Hematopoietic multipotent progenitor cell treated with erythropoietin and hydrocortisone succinate and interleukin-3 and kit ligand, for 15 days (in vitro differentiated cells): ENCODE results near the gene MUC20.
A peak's percentile ranks its signal among the peaks of the same experiment; 100 is the strongest.
"Not testable (repeated sequence)": the region's sequence is repeated elsewhere in the genome, so short reads cannot be mapped to it uniquely, and the experiment has no call there.

Source experiments
- DNase-seq: peaks from one replicate; pipeline ENCODE4 v3.0.0-alpha.2; 2015; ENCODE audit warnings: low spot score

The MUC20 gene, protein sequence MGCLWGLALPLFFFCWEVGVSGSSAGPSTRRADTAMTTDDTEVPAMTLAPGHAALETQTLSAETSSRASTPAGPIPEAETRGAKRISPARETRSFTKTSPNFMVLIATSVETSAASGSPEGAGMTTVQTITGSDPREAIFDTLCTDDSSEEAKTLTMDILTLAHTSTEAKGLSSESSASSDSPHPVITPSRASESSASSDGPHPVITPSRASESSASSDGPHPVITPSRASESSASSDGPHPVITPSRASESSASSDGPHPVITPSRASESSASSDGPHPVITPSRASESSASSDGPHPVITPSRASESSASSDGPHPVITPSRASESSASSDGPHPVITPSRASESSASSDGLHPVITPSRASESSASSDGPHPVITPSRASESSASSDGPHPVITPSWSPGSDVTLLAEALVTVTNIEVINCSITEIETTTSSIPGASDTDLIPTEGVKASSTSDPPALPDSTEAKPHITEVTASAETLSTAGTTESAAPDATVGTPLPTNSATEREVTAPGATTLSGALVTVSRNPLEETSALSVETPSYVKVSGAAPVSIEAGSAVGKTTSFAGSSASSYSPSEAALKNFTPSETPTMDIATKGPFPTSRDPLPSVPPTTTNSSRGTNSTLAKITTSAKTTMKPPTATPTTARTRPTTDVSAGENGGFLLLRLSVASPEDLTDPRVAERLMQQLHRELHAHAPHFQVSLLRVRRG

GRCh38 chr3:195720831-195721506 is at the start of gene MUC20:
Gene MUC20, plus strand, starts transcription at chr3:195720978. Its CDS starts 30 bp downstream, at chr3:195721008.
- not testable (repeated sequence) for DNase-seq

DNA sequence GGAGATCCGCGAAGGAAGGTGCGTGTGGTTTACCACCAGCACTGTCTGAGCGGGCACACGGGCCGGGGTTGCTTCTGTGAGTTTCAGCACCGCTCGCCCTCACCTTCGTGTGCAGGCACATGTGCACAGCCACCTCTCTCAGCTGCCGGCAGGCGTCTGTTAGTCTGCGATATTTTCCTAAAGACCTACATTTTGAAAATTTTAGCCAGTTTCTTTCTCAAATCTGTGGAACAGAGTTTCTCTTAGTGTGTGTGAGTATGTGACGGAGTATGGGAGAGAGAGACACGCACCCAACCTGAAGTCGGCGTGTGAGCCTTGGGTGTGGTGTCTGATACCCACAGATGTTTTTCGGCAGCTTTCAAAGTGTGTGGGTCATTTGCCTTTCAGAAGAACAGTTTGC is 49.5 kb upstream of the MUC20 start:
- not testable (repeated sequence) for DNase-seq

- DNase-seq, result not testable (repeated sequence)
Observed at GRCh38 chr3:195673711-195674110, 47.1 kb upstream of the MUC20 start.

- not testable (repeated sequence) for DNase-seq
Observed at GRCh38 chr3:195678391-195679015, 42.3 kb upstream of the MUC20 start.

DNA sequence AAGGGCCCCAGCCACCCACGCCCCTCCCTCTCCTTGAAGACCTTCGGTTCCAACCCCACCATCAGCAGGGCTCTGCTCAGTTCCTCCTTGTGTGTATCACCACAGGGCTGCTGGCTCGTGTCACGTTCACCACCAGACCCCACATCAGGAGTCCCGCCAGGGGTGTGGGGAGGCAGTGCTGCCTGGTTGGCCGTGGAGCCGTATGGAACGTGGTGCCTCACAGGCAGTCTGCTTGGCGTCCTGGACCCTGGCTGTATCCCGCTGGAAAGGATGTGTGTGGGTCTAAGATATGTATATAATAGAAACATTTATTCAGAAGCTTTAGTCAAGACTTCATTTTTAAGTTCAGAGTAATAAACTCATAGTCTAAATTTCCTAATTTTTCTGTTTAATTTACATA is 40.1 kb upstream of the MUC20 start:
- DNase-seq, result not testable (repeated sequence)

DNA sequence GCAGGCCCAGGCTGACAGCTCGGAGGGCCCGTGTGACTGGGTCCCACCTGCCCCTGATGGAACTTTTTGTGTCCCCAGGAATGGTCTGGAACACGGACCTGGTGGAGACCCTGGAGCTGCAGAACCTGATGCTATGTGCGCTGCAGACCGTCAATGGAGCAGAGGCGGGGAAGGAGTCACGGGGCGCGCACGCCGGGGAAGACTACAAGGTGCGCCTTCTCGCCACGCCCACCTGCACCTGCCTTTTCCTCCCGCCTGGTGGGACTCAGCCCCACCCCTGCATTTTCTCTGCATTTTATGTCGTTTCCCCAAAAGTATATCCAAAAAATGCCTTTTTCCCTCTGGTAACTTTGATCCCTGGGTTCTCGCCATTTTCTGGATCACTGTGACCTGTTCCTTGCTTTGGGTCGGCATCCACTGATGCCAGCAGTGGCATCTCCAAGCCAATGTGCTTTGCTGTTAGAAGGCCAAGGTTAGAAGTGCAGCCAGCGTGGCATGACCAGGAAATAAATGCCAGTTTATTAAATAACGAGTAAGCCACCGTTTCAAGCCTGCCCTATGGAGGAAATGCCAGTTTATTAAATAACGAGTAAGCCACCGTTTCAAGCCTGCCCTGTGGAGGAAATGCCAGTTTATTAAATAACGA is 39.2 kb upstream of the MUC20 start:
- not testable (repeated sequence) for DNase-seq

GRCh38 chr3:195682104-195682742 is 38.6 kb upstream of the MUC20 start:
- not testable (repeated sequence) for DNase-seq

GRCh38 chr3:195683722-195684526 is 36.9 kb upstream of the MUC20 start:
- not testable (repeated sequence) for DNase-seq

GRCh38 chr3:195684527-195685257 is 36.1 kb upstream of the MUC20 start:
- DNase-seq, result not testable (repeated sequence)

GRCh38 chr3:195686537-195687208 is 34.1 kb upstream of the MUC20 start:
- not testable (repeated sequence) for DNase-seq

DNA sequence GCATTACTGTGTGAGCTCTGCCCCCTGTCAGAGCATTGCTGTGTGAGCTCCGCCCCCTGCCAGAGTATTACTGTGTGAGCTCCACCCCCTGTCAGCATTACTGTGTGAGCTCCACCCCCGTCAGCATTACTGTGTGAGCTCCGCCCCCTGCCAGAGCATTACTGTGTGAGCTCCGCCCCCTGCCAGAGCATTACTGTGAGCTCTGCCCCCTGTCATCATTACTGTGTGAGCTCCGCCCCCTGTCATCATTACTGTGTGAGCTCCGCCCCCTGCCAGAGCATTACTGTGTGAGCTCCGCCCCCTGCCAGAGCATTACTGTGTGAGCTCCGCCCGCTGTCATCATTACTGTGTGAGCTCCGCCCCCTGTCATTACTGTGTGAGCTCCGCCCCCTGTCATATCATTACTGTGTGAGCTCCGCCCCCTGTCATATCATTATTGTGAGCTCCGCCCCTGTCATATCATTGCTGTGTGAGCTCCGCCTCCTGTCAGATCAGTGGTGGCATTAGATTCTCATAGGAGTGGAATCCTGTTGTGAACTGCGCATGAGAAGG is 33.5 kb upstream of the MUC20 start:
- peak; percentile 86 for DNase-seq

- DNase-seq, result not testable (repeated sequence)
Observed at GRCh38 chr3:195688471-195689183, 32.2 kb upstream of the MUC20 start.

DNA sequence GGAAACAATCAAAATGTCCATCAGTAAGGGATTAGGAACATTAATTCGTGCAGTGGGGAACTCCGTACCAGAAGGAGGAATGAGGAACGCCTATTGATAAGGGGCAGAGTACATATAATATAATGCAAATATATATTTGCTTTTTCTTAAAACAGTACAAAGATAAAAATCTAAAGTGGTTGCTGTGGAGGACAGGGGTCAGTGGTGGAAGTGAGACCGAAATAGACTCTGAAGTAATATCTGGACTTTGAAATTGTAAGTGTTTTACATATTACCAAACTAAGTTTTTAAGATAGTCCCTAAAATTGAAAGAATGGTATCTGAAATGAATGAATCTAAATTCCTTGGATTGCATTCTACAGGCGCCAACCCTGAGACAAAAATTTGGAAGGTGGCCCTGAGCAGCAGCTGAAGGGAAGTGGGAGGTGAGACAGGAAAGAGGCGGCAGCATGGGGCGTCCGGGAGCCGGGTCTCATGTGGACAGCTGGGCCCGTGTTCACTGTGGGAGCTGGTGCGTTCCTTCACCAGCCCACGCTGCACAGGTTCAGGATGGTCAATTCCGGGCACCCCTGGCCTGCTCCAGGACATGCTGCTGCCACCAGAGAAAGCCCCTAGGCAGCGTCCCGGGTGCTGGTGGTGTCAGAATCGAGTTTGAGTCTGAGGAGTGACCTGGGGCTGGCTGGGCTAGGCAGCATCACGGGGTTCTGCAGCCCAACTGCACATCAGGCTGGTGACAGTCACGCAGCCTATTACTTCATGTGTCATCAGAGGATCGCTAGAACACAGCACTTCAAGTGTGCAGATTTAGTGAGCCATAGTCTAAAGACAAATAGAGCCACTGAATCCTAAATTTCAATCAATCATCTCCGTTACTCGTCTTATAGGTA is 31.4 kb upstream of the MUC20 start:
- DNase-seq, result not testable (repeated sequence)

- no peak for DNase-seq
Observed at GRCh38 chr3:195690951-195691350, 29.8 kb upstream of the MUC20 start.

DNA sequence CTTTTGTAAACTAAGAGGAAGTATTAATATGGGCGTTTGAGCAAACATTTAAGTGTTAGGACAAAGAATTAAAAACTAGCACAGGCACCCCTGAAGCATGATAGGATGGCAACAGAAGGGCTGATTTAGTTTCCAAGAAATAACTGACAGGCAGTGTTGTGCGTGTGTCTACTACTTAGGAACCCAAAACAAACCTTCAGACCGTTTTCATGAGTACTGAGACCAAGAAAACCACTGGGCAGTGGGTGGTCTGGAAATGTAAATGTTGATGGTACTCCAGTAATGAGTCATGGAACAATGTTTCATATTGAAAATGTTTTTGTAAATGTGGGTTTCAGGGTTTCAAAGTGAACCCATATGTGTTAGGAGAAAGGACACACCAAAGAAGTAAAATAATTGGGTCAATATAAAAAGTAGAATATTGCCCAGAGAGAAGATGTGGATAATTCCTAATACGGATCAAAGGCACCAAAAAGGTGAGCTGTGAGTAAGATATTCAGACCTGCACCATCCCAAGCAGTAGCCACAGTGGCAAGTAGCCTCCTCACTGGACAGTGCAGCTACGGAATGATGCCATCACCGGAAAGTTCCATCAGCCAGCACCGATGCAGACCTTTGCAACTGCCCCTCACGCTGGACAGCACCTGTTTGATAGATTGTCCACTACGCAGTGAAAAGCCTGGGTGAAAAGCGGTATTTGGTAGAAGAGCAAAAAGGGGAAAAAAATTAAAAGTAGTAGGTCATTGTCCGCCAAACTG is 29.0 kb upstream of the MUC20 start:
- DNase-seq, result not testable (repeated sequence)

DNA sequence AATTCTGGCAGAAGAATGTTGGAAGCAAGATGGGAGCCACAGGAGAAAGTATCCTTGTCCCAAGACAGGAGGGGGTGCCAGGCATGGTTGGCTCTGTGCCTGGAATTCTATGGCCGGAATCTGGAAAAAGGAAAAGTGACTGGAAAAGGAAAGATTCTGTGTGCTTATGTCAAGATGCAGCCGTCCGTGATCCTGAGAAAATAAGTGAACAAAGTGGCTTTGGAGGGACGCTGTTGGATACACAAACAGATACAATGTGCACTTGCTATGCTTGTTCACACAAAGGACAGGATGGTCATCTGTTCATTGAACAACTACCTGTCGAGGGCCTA is 28.5 kb upstream of the MUC20 start:
- no peak for DNase-seq
